ENCODE results near the gene SPSB4. TPM values are rescaled to one million over a fixed set of nuclear protein-coding genes. Genes with fewer than 3 reads are reported as not detected.

The SPSB4 gene
- total RNA-seq, 1 donor from 2014 or later, result 0.98 TPM

GRCh38 chr3:141104151-141104821 lies 53.1 kb downstream of the SPSB4 start:
- intact Hi-C loops (cut with DNase I), result loop anchor here (10.0 kb wide), 1 partner anchor 81 kb away; no protein-coding TSS in a partner anchor
- no peak for TF ChIP-seq POLR2AphosphoS5 (IDR thresholded peaks at IDR 0.05; ENCODE audit: insufficient read depth in 1 of 2, low read depth in 1 of 2)
- TF ChIP-seq CTCF (IDR thresholded peaks at IDR 0.05), result no peak
- no peak for TF ChIP-seq POLR2A (IDR thresholded peaks at IDR 0.05)
- no peaks in the 10 kb centered on the region for H3K27me3 ChIP-seq
- H3K36me3 ChIP-seq, result no peaks in the 10 kb centered on the region
- no peak for DNase-seq (ENCODE audit: extremely low spot score in 2 of 2)
- no peaks in the 10 kb centered on the region for H3K9me3 ChIP-seq
- H3K4me3 ChIP-seq, result no peak overlapping the region
- no peaks in the 10 kb centered on the region for H3K4me1 ChIP-seq
- no peak overlapping the region for H3K27ac ChIP-seq

- H3K4me3 ChIP-seq, result no peak overlapping the region
- no peak overlapping the region for H3K27ac ChIP-seq
- no peaks in the 10 kb centered on the region for H3K4me1 ChIP-seq
- no peaks in the 10 kb centered on the region for H3K27me3 ChIP-seq
- TF ChIP-seq CTCF (IDR thresholded peaks at IDR 0.05), result peak; percentile 54 to 77 (median 67)
- no peak for TF ChIP-seq POLR2AphosphoS5 (IDR thresholded peaks at IDR 0.05; ENCODE audit: insufficient read depth in 1 of 2, low read depth in 1 of 2)
- TF ChIP-seq POLR2A (IDR thresholded peaks at IDR 0.05), result no peak
- no peaks in the 10 kb centered on the region for H3K9me3 ChIP-seq
- intact Hi-C loops (cut with DNase I), result loop anchor here (10.0 kb wide), 1 partner anchor 79 kb away; no protein-coding TSS in a partner anchor
- no peak for DNase-seq (ENCODE audit: extremely low spot score in 2 of 2)
- no peaks in the 10 kb centered on the region for H3K36me3 ChIP-seq
These were observed 54.9 kb downstream of the SPSB4 start for GRCh38 chr3:141105828-141106628.

- Histone ChIP-seq H3K4me1 (no peaks in the 10 kb centered on the region), H3K4me3 (no peak overlapping the region), H3K9me3 (no peaks in the 10 kb centered on the region), H3K27me3 (no peaks in the 10 kb centered on the region), H3K27ac (no peak overlapping the region), H3K36me3 (no peaks in the 10 kb centered on the region)
- DNase-seq (ENCODE audit: extremely low spot score in 2 of 2), result no peak
- intact Hi-C loops (cut with DNase I), result loop anchor here (10.0 kb wide), 1 partner anchor 78 kb away; no protein-coding TSS in a partner anchor
- TF ChIP-seq POLR2A (IDR thresholded peaks at IDR 0.05), result no peak
- TF ChIP-seq CTCF (IDR thresholded peaks at IDR 0.05), result no peak
- no peak for TF ChIP-seq POLR2AphosphoS5 (IDR thresholded peaks at IDR 0.05; ENCODE audit: insufficient read depth in 1 of 2, low read depth in 1 of 2)
These were observed 55.7 kb downstream of the SPSB4 start for GRCh38 chr3:141106842-141107241.

DNA sequence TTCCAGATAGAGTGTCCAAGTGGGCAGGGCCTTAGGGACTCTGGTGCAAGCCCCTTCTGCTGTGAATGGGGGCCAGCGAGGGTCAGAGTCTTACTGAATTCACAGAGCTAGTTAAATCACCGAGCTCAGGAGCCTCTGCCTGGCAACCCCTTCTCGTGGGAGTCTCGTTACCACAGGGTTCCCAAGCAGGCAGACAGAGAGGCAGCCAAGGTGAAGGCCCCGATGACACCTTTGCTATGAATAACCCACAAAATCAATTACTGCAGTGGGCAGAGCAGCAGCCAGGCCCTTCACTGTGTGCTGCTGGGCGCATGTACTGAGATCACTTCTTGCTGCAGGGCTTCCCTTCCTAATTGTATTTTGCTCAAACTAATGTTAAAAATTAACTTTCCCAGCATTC lies 56.9 kb downstream of the SPSB4 start:
- Histone ChIP-seq H3K4me1 (no peaks in the 10 kb centered on the region), H3K4me3 (no peak overlapping the region), H3K27me3 (no peaks in the 10 kb centered on the region), H3K36me3 (no peaks in the 10 kb centered on the region), H3K9me3 (no peaks in the 10 kb centered on the region), H3K27ac (no peak overlapping the region)
- DNase-seq (ENCODE audit: extremely low spot score in 2 of 2), result no peak
- intact Hi-C loops (cut with DNase I), result loop anchor here (10.0 kb wide), 1 partner anchor 77 kb away; no protein-coding TSS in a partner anchor
- TF ChIP-seq CTCF (IDR thresholded peaks at IDR 0.05) (no peak), POLR2AphosphoS5 (IDR thresholded peaks at IDR 0.05; ENCODE audit: insufficient read depth in 1 of 2, low read depth in 1 of 2) (no peak), POLR2A (IDR thresholded peaks at IDR 0.05) (no peak)

Data from vagina (tissue), 2 donors.